Upper lobe of left lung (tissue), 6 donors: Measurements from ENCODE around the gene ANKRD31. TPM values are rescaled to one million over a fixed set of nuclear protein-coding genes. Genes with fewer than 3 reads are reported as not detected.

Experiments used
- ATAC-seq, 2 donors: fragments of 200-7000 bp; cut with Tn5 transposase; one replicate each; pipeline ENCODE4 v1.9.1; 2022; ENCODE audit warnings: mild to moderate bottlenecking in 2 of 2, moderate library complexity in 2 of 2; ENCODE audit not compliant: low FRiP score in 2 of 2
- DNase-seq, 2 donors: peaks; one replicate each; pipeline ENCODE4 v3.0.0-alpha.2; 2019 to 2020
- H3K27ac ChIP-seq, 4 donors: fragments of 200-600 bp; sonication (generic); one replicate each; pipeline ENCODE4 v1.5.1; 2016 to 2019
- H3K27me3 ChIP-seq, 4 donors: fragments of 200-600 bp; sonication (generic); one replicate each; pipeline ENCODE4 v1.5.1; 2017 to 2019
- H3K36me3 ChIP-seq, 4 donors: fragments of 200-600 bp; sonication (generic); one replicate each; pipeline ENCODE4 v1.5.1; 2016 to 2019
- H3K4me1 ChIP-seq, 4 donors: fragments of 200-600 bp; sonication (generic); one replicate each; pipeline ENCODE4 v1.5.1; 2018 to 2019
- H3K4me3 ChIP-seq, 4 donors: fragments of 200-600 bp; sonication (generic); one replicate each; pipeline ENCODE4 v1.5.1; 2017 to 2019; ENCODE audit warnings: mild to moderate bottlenecking in 2 of 4, moderate library complexity in 1 of 4
- H3K9me3 ChIP-seq, 4 donors: fragments of 200-600 bp; sonication (generic); one replicate each; pipeline ENCODE4 v1.5.1; 2018 to 2019
- CTCF ChIP-seq, 6 experiments: fragments of 450-650 bp in 4 of 6; fragments of 200-600 bp in 2 of 6; sonication (generic) in 2 of 6; IDR thresholded peaks; one replicate each; pipeline ENCODE4 v1.5.1; 2016 to 2019; ENCODE audit warnings: antibody characterized with exemption in 6 of 6
- EP300 ChIP-seq, 4 donors: sonication (generic); formaldehyde crosslinking; IDR thresholded peaks; one replicate each; pipeline ENCODE4 v1.5.1; 2017; ENCODE audit warnings: antibody characterized with exemption in 4 of 4, control low read depth in 2 of 4
- POLR2A ChIP-seq, 4 donors: fragments of 450-650 bp; IDR thresholded peaks; one replicate each; pipeline ENCODE4 v1.5.1; 2016 to 2017; ENCODE audit warnings: antibody characterized with exemption in 4 of 4, mild to moderate bottlenecking in 2 of 4
- POLR2AphosphoS5 ChIP-seq, 2 donors: sonication (generic); formaldehyde crosslinking; IDR thresholded peaks; one replicate each; pipeline ENCODE4 v1.5.1; 2017; ENCODE audit warnings: antibody characterized with exemption in 2 of 2
- WGBS, 2 donors: methylation state at CpG; one replicate each; pipeline ENCODE4 v1.1.5; 2017 to 2018; 5-methylcytosine and 5-hydroxymethylcytosine counted together
- total RNA-seq, 6 donors: library from RNA; depleted of rRNA in 4 of 6; stranded (reverse); fragments of >200 nt in 4 of 6; gene quantifications; one replicate each; pipeline versions ENCODE4 v1.1.0 to v1.2.1, GENCODE V29; 2016 to 2021
- donor health status: DM: no; HTN: no; CAD: no; lungs with moderate emphysema.
- donor health status: DM: no; HTN: yes; CAD: no; lungs with severe emphysema.

Gene ANKRD31
- total RNA-seq, 6 donors from 2014 or later: under 0.01 to 0.17 (median 0.11) TPM; not detected in 2

GRCh38 chr5:75199946-75200345 is 36.7 kb downstream of the ANKRD31 start:
- TF ChIP-seq POLR2A (IDR thresholded peaks at IDR 0.05) (no peak), CTCF (IDR thresholded peaks at IDR 0.05) (no peak), POLR2AphosphoS5 (IDR thresholded peaks at IDR 0.05) (no peak), EP300 (IDR thresholded peaks at IDR 0.05) (no peak)
- no peaks in the 10 kb centered on the region for H3K4me1 ChIP-seq
- DNase-seq (no peak), ATAC-seq (no peak)
- H3K27ac ChIP-seq: no peak overlapping the region
- H3K36me3 ChIP-seq: no peaks in the 10 kb centered on the region
- no peaks in the 10 kb centered on the region for H3K27me3 ChIP-seq
- H3K4me3 ChIP-seq: no peak overlapping the region
- H3K9me3 ChIP-seq: no peaks in the 10 kb centered on the region
- WGBS, 2 donors: 97 to 100% methylated on average over 1 of the region's 1 CpG

- Histone ChIP-seq H3K4me3 (no peak overlapping the region), H3K9me3 (no peaks in the 10 kb centered on the region), H3K27me3 (no peaks in the 10 kb centered on the region), H3K36me3 (no peaks in the 10 kb centered on the region), H3K4me1 (no peaks in the 10 kb centered on the region), H3K27ac (no peak overlapping the region)
- WGBS, 2 donors: 67 to 84% methylated on average over 2 of the region's 2 CpGs
- DNase-seq (no peak), ATAC-seq (no peak)
- TF ChIP-seq CTCF (IDR thresholded peaks at IDR 0.05) (no peak), EP300 (IDR thresholded peaks at IDR 0.05) (no peak), POLR2AphosphoS5 (IDR thresholded peaks at IDR 0.05) (no peak), POLR2A (IDR thresholded peaks at IDR 0.05) (no peak)
Observed at GRCh38 chr5:75199071-75199470, 37.6 kb downstream of the ANKRD31 start.

- ATAC-seq (no peak), DNase-seq (no peak)
- H3K27me3 ChIP-seq: no peaks in the 10 kb centered on the region
- TF ChIP-seq CTCF (IDR thresholded peaks at IDR 0.05) (no peak), POLR2A (IDR thresholded peaks at IDR 0.05) (no peak), EP300 (IDR thresholded peaks at IDR 0.05) (no peak), POLR2AphosphoS5 (IDR thresholded peaks at IDR 0.05) (no peak)
- no peaks in the 10 kb centered on the region for H3K4me1 ChIP-seq
- H3K27ac ChIP-seq: no peak overlapping the region
- 87 to 89% methylated on average over 5 of the region's 5 CpGs for WGBS, 2 donors
- no peaks in the 10 kb centered on the region for H3K36me3 ChIP-seq
- no peaks in the 10 kb centered on the region for H3K9me3 ChIP-seq
- H3K4me3 ChIP-seq: no peak overlapping the region
Observed at GRCh38 chr5:75197745-75198144, 38.9 kb downstream of the ANKRD31 start.

GRCh38 chr5:75192804-75193203 is 43.9 kb downstream of the ANKRD31 start:
- no peak overlapping the region for H3K4me3 ChIP-seq
- TF ChIP-seq POLR2AphosphoS5 (IDR thresholded peaks at IDR 0.05) (no peak), POLR2A (IDR thresholded peaks at IDR 0.05) (no peak), EP300 (IDR thresholded peaks at IDR 0.05) (no peak)
- H3K4me1 ChIP-seq: no peaks in the 10 kb centered on the region
- WGBS, 2 donors: 82 to 87% methylated on average over 6 of the region's 6 CpGs
- DNase-seq (no peak), ATAC-seq (no peak)
- H3K9me3 ChIP-seq: no peaks in the 10 kb centered on the region
- H3K27ac ChIP-seq: no peak overlapping the region
- H3K27me3 ChIP-seq: no peaks in the 10 kb centered on the region
- H3K36me3 ChIP-seq: no peaks in the 10 kb centered on the region

- no peaks in the 10 kb centered on the region for H3K9me3 ChIP-seq
- no peak for DNase-seq
- H3K4me1 ChIP-seq: no peaks in the 10 kb centered on the region
- no peak overlapping the region for H3K4me3 ChIP-seq
- no peak overlapping the region for H3K27ac ChIP-seq
- no peaks in the 10 kb centered on the region for H3K36me3 ChIP-seq
- no peak for ATAC-seq
- no peaks in the 10 kb centered on the region for H3K27me3 ChIP-seq
- TF ChIP-seq POLR2A (IDR thresholded peaks at IDR 0.05) (no peak), CTCF (IDR thresholded peaks at IDR 0.05) (no peak), POLR2AphosphoS5 (IDR thresholded peaks at IDR 0.05) (no peak), EP300 (IDR thresholded peaks at IDR 0.05) (no peak)
Observed at GRCh38 chr5:75192264-75192663, 44.4 kb downstream of the ANKRD31 start.
